ENCODE measurements around the gene RPS27A.
"Not testable (repeated sequence)": the region's sequence is repeated elsewhere in the genome, so short reads cannot be mapped to it uniquely, and the experiment has no call there.

The RPS27A gene

GRCh38 chr2:55223958-55224760 is 8.3 kb upstream of the RPS27A start:
- no peak for DNase-seq (ENCODE audit: low read depth in 2 of 2)
- no peak for TF ChIP-seq CTCF (IDR thresholded peaks at IDR 0.05; ENCODE audit: low read depth, low read length)
- no peak overlapping the region for H3K4me3 ChIP-seq (replicated peaks in 1 of 2; ENCODE audit: low read depth in 2 of 2, low read length in 2 of 2)

- TF ChIP-seq CTCF (IDR thresholded peaks at IDR 0.05; ENCODE audit: low read depth, low read length): no peak
- no peak overlapping the region for H3K4me3 ChIP-seq (replicated peaks in 1 of 2; ENCODE audit: low read depth in 2 of 2, low read length in 2 of 2)
- no peak for DNase-seq (ENCODE audit: low read depth in 2 of 2)
Measured at GRCh38 chr2:55224761-55225261, 7.7 kb upstream of the RPS27A start.

GRCh38 chr2:55225481-55226020 is 6.9 kb upstream of the RPS27A start:
- DNase-seq (ENCODE audit: low read depth in 2 of 2): no peak
- TF ChIP-seq CTCF (IDR thresholded peaks at IDR 0.05; ENCODE audit: low read depth, low read length): no peak
- no peak overlapping the region for H3K4me3 ChIP-seq (replicated peaks in 1 of 2; ENCODE audit: low read depth in 2 of 2, low read length in 2 of 2)

- H3K4me3 ChIP-seq (replicated peaks in 1 of 2; ENCODE audit: low read depth in 2 of 2, low read length in 2 of 2): not testable (repeated sequence)
- DNase-seq (ENCODE audit: low read depth in 2 of 2): peak; percentile 25 to 61
Measured at GRCh38 chr2:55227437-55228225, 4.9 kb upstream of the RPS27A start.

- TF ChIP-seq CTCF (IDR thresholded peaks at IDR 0.05; ENCODE audit: low read depth, low read length): no peak
- DNase-seq (ENCODE audit: low read depth in 2 of 2): no peak
- no peak overlapping the region for H3K4me3 ChIP-seq (replicated peaks in 1 of 2; ENCODE audit: low read depth in 2 of 2, low read length in 2 of 2)
Measured at GRCh38 chr2:55228226-55228563, 4.3 kb upstream of the RPS27A start.

- H3K4me3 ChIP-seq (replicated peaks in 1 of 2; ENCODE audit: low read depth in 2 of 2, low read length in 2 of 2): no peak overlapping the region
- no peak for TF ChIP-seq CTCF (IDR thresholded peaks at IDR 0.05; ENCODE audit: low read depth, low read length)
- no peak for DNase-seq (ENCODE audit: low read depth in 2 of 2)
Measured at GRCh38 chr2:55229221-55229620, 3.3 kb upstream of the RPS27A start.

- no peak for DNase-seq (ENCODE audit: low read depth in 2 of 2)
- TF ChIP-seq CTCF (IDR thresholded peaks at IDR 0.05; ENCODE audit: low read depth, low read length): no peak
- H3K4me3 ChIP-seq (replicated peaks in 1 of 2; ENCODE audit: low read depth in 2 of 2, low read length in 2 of 2): no peak overlapping the region
Measured at GRCh38 chr2:55230551-55230950, 1.9 kb upstream of the RPS27A start.

Measured in cardiac fibroblast (primary cell).